HAP-1 (cell line): ENCODE data around the gene MMD.
"Not testable (repeated sequence)": the region's sequence is repeated elsewhere in the genome, so short reads cannot be mapped to it uniquely, and the experiment has no call there.

Experiments used
- DNase-seq, 2 experiments: peaks; one replicate each; pipeline ENCODE4 v3.0.0-alpha.2; 2016 to 2020; ENCODE audit warnings: low spot score in 2 of 2
- H3K27me3 ChIP-seq: fragments of 250-450 bp; sonication (Bioruptor Pico); 2 replicates; pipeline ENCODE4 v1.5.1; 2020; ENCODE audit warnings: low read depth, mild to moderate bottlenecking, moderate library complexity
- H3K36me3 ChIP-seq: fragments of 250-450 bp; sonication (Bioruptor Pico); replicated peaks from 2 replicates; pipeline ENCODE4 v1.5.1; 2020; ENCODE audit warnings: mild to moderate bottlenecking
- H3K4me1 ChIP-seq: fragments of 250-450 bp; sonication (Bioruptor Pico); 2 replicates; pipeline ENCODE4 v1.5.1; 2020; ENCODE audit warnings: mild to moderate bottlenecking
- H3K4me3 ChIP-seq: fragments of 250-450 bp; sonication (Bioruptor Pico); 2 replicates; pipeline ENCODE4 v1.5.1; 2020; ENCODE audit warnings: mild to moderate bottlenecking, moderate library complexity
- H3K9me3 ChIP-seq: fragments of 250-450 bp; sonication (Bioruptor Pico); 2 replicates; pipeline ENCODE4 v1.5.1; 2020; ENCODE audit warnings: mild to moderate bottlenecking, moderate library complexity
- in situ Hi-C: fragments of 300-500 bp; cut with MboI; formaldehyde crosslinking; loops from 3 replicates; pipeline ENCODE4 v1.14.3; 2020; ENCODE audit warnings: low sequenced_read_pairs, inconsistent platforms, mixed read lengths

Gene MMD

DNA sequence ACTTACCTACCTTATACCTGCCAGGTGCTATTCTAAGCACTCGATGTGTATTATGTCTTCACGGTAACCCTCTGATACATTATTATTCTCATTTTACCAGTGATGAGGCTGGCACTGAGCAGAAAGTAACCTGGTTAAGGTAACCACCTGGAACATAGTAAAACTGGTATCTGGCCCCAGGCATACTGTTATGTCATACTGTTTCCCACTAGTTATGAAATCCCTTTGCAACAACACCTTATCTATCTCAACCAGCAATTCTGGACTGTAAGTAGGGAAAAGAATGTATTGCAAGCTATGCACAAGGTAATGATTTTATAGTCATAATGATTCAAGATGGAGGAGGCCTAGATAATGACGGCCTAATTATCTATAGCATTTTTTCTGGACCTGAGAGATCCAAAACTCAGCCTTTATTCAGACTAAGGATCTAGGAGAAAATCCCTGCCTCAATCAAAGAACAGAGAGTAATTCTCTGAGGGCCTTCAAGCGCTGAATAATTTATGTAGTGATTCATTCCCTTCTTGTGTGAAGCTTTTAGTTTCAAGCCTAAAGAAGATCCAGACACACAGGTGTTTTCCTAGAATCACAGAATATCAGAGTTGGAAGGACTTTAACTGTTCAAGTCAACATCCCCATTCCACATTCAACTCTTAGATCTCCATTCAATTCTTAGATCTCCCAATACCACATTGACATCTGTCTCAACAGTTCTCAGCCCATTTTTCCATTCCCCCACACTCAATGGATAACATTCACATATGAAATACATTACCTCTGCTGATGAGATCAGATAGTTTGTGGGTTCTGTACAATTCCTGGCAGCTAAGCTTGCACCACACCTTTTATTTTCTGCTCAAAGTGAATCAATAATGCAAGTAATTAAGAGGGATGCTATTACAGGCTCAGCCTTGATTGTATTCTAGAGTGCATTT, 14.9 kb upstream of the MMD start:
- DNase-seq = no peak
- in situ Hi-C loops = no loop called here

DNA sequence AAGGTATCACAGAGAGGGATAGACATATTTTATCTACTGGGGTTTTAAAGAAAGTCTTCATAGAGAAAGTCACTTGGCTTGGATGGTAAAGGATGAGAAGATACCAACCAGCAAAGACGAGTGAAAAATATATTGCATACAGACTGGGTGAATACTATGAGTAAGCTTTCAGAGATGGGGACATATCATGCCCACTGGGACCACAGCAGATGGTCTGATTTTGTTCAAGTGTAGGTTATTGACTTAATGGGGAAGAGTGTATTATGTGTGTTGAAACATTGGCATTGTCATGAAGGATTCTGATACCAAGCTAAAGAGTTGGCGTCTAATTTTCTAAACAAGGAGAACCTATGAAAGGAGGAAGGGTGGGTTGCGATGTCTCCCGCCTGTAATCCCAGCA, 13.8 kb upstream of the MMD start:
- Histone ChIP-seq H3K4me1 (peaks cover 10% of the 10 kb centered on the region), H3K9me3 (no peaks in the 10 kb centered on the region)
- in situ Hi-C loops = no loop called here

More for the DNA sequence above, 14.9 kb upstream of the MMD start:
- Histone ChIP-seq H3K4me1 (peaks cover 10% of the 10 kb centered on the region), H3K27me3 (no peaks in the 10 kb centered on the region), H3K4me3 (no peak overlapping the region), H3K36me3 (no peaks in the 10 kb centered on the region), H3K9me3 (no peaks in the 10 kb centered on the region)

DNA sequence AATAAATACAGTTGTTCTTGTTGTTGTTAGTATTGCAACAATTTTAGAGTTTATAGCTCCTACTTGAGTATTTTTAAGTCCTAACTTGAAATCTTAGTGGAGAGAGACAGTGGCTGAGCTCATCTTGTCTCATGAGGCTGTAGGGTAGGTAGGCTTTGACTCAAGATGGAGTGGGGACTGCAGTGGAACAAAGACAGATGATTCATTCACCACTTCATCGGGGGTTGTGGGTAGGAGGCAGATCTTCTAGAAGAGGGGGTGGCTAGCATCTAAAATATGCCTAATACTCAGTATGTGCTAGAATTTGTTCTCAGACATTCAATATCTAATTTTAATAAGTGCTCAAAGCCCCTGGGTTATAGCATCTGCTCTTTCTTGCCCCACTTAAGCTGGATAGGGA, 13.1 kb upstream of the MMD start:
- no peak for DNase-seq
- H3K4me1 ChIP-seq = peaks cover 10% of the 10 kb centered on the region
- H3K4me3 ChIP-seq = no peak overlapping the region
- H3K27me3 ChIP-seq = no peaks in the 10 kb centered on the region
- in situ Hi-C loops = no loop called here
- no peaks in the 10 kb centered on the region for H3K36me3 ChIP-seq
- no peaks in the 10 kb centered on the region for H3K9me3 ChIP-seq

More for the DNA sequence above, 13.8 kb upstream of the MMD start:
- Histone ChIP-seq H3K27me3 (no peaks in the 10 kb centered on the region), H3K4me3 (no peak overlapping the region), H3K36me3 (no peaks in the 10 kb centered on the region)
- DNase-seq = no peak

DNA sequence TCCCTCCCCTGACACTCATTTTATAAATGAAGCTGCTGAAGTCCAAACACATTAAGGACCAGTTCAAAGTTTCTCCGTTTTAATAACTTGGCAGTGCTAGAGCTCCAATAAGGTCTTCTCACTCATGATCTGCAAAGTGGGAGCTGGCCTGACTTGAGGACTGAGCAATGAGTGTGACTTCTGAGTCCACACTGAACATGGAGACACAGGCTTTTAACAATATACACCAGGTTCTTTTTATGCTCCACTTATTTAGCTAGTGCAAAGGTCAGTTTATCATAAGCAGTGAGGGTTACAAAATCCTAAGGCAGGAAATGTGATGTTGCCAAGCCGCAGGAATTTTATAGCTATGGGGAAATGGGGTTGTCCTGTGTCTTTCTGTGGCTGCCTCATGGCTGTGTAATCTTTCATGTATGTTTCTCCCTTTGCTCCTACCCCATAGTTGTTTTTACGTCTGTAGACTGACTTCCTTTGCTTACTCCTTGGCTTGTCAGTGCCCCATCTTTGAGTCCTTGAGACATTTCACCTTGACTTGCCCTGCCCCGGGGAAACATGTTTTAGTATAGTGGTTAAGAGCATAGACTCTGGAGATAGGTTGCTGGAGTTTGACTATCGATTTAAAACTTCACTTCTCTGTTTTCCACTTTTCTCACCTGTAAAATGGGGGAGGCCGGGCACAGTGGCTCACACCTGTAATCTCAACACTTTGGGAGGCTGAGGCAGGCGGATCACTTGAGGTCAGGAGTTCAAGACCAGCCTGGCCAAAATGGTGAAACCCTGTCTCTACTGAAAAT, 12.2 kb upstream of the MMD start:
- in situ Hi-C loops = no loop called here
- Histone ChIP-seq H3K36me3 (no peaks in the 10 kb centered on the region), H3K4me1 (peaks cover 5% of the 10 kb centered on the region; the same call in 1 of the 2 replicates), H3K27me3 (no peaks in the 10 kb centered on the region), H3K4me3 (no peak overlapping the region), H3K9me3 (no peaks in the 10 kb centered on the region)
- no peak for DNase-seq

DNA sequence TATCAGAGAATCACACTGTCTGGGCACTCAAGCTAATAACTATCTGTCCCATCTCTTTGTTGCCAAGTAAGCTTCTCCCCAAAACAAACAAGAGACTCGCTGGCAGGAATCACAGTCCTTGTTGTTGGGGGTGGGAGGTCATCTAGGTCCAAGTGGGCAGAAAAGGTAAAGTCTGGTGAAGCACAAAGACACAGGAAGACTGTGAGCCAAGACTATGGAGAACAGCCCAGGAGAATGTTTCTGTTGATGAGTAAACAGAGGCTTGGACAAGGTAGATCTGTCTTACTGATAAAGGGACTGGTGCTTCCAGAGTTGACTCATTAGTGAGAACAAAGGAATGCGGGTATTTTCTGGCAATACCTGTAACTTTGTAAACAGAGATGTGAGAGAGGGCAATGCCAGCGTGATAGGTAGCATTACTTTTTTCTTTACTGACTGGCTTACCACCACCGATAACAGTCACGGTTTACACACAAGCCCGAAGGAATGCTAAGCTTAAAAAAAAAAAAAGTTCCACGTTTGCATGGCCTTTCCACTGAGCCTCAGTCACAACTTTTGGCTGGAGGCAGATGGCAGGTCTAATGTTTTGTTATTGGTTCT, 11.5 kb upstream of the MMD start:
- Histone ChIP-seq H3K4me1 (peaks cover 5% of the 10 kb centered on the region; the same call in 1 of the 2 replicates), H3K27me3 (no peaks in the 10 kb centered on the region), H3K36me3 (no peaks in the 10 kb centered on the region), H3K9me3 (no peaks in the 10 kb centered on the region), H3K4me3 (no peak overlapping the region)
- no peak for DNase-seq
- in situ Hi-C loops = no loop called here

DNA sequence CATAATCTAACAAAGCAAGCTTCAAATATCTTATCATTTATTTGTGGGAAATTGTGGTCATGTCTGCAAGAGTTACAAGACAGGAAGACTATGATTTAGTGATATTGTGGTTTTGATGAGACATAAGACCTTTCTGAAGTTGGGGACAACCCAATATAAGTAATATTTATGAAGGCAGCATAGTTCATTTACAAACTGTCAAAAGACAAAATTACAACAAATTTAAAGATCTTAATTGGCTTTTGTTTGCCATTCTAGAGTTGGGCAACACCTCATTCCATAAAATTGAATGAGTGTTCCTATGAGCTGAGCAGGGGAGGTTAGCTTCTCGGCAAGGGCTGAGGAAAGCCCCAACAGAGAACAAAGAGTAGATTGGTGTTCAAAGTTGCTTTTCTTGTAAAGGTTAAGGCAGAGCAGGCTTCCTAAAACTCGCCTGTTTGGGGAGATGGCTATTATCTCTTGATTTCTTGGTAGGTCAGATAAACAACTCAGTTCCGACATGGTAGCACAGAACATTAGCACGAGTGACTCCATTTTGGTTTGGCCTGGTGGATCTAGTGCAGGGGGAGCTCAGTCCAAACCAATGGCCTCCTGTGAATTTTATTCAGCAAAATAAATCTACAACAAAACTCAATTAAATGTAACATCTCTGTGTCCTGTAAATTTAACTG, 10.9 kb upstream of the MMD start:
- no peaks in the 10 kb centered on the region for H3K9me3 ChIP-seq
- H3K4me1 ChIP-seq = peaks cover 2% of the 10 kb centered on the region; the same call in 1 of the 2 replicates
- DNase-seq = no peak

DNA sequence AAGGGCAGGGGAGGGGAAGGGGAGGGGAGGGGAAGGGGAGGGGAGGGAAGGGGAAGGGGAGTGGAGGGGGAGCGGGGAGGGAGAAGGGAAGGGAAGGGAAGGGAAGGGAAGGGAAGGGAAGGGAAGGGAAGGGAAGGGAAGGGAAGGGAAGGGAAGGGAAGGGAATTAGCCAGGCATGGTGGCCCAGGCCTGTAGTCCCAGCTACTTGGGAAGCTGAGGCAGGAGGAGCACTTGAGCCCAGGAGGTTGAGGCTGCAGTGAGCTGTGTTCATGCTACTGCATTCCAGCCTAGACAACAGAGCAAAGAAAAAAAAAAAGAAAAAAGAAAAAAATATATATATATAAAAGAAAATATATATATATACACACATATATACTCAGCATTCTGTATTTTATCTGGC, 10.3 kb upstream of the MMD start:
- H3K27me3 ChIP-seq, H3K4me1 ChIP-seq, H3K9me3 ChIP-seq, H3K4me3 ChIP-seq, in situ Hi-C loops, DNase-seq, H3K36me3 ChIP-seq: not testable (repeated sequence)

More for the DNA sequence above, 10.9 kb upstream of the MMD start:
- no peak overlapping the region for H3K4me3 ChIP-seq
- H3K27me3 ChIP-seq = no peaks in the 10 kb centered on the region
- H3K36me3 ChIP-seq = no peaks in the 10 kb centered on the region
- in situ Hi-C loops = no loop called here

DNA sequence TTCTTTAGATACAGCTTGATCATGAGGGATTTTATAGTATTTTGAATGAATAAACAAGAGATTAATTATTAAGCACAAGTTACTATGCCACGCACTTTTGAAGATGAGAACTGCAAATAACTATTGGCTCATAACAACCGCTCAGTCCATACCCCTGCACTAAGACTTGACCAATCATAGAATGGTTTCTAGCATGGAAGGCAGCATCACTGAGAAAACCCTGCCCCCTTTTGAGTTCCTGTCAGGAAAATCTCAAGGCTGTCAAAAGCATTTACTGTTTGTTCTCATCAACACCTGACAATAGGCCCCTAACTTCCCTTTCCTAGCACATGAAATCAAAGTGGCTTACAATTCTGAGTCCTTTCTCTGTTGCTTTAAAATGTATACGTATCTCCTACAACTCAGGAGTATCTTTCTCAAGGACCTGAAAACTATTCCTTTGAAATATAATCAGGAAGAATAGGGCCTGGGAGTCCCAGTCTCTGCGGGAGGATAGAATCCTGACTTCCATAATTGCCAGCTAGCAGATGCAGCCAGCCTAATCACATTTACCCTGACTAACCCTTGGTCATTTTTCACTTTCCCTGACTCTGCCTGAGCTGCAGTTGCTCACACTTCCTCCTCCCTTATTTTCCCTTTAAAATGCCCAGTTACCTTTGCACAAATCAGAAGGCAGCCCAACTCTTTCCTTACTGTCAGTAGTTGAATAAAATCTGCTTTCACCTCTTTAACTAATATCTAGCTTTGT, 9.1 kb upstream of the MMD start:
- Histone ChIP-seq H3K4me3 (no peak overlapping the region), H3K4me1 (no peaks in the 10 kb centered on the region), H3K9me3 (no peaks in the 10 kb centered on the region), H3K27me3 (no peaks in the 10 kb centered on the region), H3K36me3 (no peaks in the 10 kb centered on the region)
- DNase-seq = no peak
- in situ Hi-C loops = no loop called here

DNA sequence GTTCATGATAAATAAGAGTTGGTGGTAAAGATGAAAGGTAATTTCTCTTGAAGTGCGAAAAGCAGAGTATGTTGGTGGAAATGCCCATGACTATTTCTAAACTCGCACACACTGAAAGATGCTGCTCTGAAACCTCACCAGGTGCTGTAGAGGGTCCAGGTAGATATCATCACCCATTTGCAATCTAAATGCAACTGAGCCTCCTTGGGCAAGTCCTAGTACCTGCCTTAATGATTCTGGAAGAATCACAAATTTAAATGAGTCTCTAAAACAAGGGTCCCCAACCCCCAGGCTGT, 5.9 kb upstream of the MMD start:
- H3K9me3 ChIP-seq = no peaks in the 10 kb centered on the region
- H3K4me1 ChIP-seq = no peaks in the 10 kb centered on the region
- no peaks in the 10 kb centered on the region for H3K36me3 ChIP-seq
- in situ Hi-C loops = no loop called here
- no peak for DNase-seq
- no peaks in the 10 kb centered on the region; the same call in none of the 2 replicates for H3K27me3 ChIP-seq
- H3K4me3 ChIP-seq = no peak overlapping the region

DNA sequence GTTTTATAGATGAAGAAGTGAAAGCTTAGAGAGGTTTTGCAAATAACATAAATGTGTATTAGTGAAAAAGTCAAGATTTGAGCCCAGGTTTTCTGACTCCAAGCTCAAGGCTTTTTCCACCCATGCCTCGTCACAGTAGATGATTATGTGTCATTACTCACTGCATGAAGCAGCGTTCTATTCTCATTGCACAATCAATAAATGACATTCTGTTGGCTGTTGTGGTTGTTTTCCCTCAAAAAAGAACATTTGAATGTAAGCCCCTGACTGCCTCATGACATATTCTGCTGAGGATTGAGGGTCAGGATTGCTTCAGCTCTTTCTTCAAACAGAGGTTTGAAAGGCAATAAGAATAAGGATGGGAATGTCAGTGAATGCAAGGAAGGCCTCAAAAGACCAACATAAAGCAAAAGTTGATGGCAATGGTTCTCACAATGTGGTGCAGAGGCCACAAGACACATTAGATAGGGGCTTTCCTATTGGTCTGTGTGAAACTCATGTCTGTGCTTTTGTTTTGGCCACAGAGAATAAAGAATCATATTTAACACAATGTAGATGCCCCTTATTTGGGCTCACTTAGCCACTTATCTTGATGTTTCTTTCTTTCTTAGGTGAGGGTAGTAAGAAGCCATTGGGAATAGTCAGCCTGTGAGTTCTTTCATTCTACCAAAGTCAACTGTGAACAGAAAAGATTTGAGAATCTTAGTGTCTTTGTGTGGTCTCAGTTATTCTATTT, 5.4 kb upstream of the MMD start:
- in situ Hi-C loops = no loop called here
- no peaks in the 10 kb centered on the region for H3K9me3 ChIP-seq
- no peak for DNase-seq
- no peaks in the 10 kb centered on the region; the same call in none of the 2 replicates for H3K27me3 ChIP-seq
- no peaks in the 10 kb centered on the region for H3K36me3 ChIP-seq
- H3K4me1 ChIP-seq = peaks cover 4% of the 10 kb centered on the region
- H3K4me3 ChIP-seq = no peak overlapping the region

DNA sequence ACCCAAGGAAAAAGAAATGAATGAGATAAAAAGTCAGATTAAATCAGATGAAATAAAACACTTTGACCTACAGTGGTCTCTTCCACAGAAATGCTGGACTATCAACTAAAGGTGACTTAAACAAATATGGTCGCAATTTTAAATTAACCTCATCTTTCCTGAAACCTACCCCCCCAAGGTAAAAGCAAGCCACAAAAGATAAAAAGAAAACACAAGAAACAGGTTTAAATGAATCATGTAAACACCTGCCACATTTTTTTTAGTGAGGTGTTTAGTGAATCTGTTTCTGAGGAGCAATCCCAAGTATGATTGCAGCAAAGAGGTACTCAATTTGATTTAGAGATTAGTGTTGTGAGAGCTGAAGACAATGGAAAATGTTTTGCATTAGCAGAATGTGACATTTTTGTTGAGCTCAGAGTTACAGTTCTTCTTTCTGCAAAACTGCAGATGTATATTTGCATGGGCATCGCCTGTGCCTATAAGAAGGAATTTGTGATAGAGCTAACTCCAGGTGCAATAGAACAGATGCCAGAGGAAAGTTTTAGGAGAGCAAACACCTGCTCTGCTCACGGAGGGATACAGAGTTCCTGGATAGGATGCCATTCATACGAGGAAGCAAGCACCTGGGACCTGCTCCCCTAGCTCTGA, 3.4 kb upstream of the MMD start:
- H3K4me1 ChIP-seq = peaks cover 6% of the 10 kb centered on the region
- no peaks in the 10 kb centered on the region for H3K9me3 ChIP-seq
- no peak for DNase-seq
- H3K36me3 ChIP-seq = no peaks in the 10 kb centered on the region
- no peak overlapping the region for H3K4me3 ChIP-seq
- H3K27me3 ChIP-seq = no peaks in the 10 kb centered on the region; the same call in none of the 2 replicates
- in situ Hi-C loops = no loop called here

DNA sequence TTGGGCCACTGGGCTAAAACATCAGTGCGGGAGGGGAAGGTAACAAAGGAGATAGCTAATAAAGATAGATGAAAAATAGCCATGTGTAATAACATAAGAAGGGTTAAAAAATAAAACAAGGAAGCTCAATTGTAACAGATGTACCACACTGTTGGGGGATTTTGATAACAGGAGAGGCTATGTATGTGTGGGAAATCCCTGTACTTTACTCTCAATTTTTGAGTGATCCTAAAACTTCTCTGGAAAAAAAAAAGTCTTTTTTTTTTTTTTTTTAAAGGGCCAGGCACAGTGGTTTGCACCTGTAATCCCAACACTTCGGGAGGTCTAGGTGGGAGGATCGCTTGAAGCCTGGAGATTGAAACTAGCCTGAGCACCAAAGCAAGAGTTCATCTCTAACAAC, 1.9 kb upstream of the MMD start:
- no peaks in the 10 kb centered on the region; the same call in none of the 2 replicates for H3K27me3 ChIP-seq
- H3K9me3 ChIP-seq = no peaks in the 10 kb centered on the region
- no peak for DNase-seq
- peaks cover 6% of the 10 kb centered on the region for H3K4me1 ChIP-seq
- H3K36me3 ChIP-seq = 0 out of 2 replicates have a peak, but pooled peaks cover 3% of the 10 kb centered on the region
- no peak overlapping the region for H3K4me3 ChIP-seq
- in situ Hi-C loops = no loop called here
